ENCODE measurements around the gene GPD1L.

- TF ChIP-seq EZH2 (IDR thresholded peaks at IDR 0.05; ENCODE audit: borderline replicate concordance, insufficient read depth, low read depth, low read length, poor library complexity, severe bottlenecking), result no peak
- TF ChIP-seq, protein P1, sequence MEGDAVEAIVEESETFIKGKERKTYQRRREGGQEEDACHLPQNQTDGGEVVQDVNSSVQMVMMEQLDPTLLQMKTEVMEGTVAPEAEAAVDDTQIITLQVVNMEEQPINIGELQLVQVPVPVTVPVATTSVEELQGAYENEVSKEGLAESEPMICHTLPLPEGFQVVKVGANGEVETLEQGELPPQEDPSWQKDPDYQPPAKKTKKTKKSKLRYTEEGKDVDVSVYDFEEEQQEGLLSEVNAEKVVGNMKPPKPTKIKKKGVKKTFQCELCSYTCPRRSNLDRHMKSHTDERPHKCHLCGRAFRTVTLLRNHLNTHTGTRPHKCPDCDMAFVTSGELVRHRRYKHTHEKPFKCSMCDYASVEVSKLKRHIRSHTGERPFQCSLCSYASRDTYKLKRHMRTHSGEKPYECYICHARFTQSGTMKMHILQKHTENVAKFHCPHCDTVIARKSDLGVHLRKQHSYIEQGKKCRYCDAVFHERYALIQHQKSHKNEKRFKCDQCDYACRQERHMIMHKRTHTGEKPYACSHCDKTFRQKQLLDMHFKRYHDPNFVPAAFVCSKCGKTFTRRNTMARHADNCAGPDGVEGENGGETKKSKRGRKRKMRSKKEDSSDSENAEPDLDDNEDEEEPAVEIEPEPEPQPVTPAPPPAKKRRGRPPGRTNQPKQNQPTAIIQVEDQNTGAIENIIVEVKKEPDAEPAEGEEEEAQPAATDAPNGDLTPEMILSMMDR (IDR thresholded peaks at IDR 0.05), result no peak
Measured at GRCh38 chr3:32062950-32063582, 43.4 kb upstream of the GPD1L start.
